Measurements from ENCODE around the gene IL1F10.

IL1F10 gene, protein sequence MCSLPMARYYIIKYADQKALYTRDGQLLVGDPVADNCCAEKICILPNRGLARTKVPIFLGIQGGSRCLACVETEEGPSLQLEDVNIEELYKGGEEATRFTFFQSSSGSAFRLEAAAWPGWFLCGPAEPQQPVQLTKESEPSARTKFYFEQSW

DNA sequence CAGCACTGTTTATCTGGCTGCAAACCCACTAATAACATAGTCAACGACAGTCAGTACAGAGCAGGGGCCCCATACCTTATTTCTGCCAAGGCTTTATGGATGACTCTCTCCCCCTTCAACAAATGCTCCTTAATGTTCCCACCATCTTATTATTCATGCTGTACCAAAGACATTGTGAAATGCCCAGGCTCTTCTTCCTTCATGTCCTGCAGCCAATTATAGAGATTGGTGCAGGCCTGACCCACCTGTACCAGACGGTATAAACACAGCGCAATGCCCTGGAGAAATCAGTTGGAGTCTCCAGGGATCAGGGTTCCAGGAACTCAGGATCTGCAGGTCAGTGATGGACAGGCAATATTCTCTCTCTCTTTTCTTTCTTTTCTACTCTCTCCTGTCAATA is at the start of gene IL1F10:
Gene IL1F10, plus strand, starts transcription at position 290 of the 400 bp plus-strand sequence. CDS start 4,769 bp downstream, outside the sequence.
- H3K4me3 Mint-ChIP-seq: no peak within 1 kb of the TSS
- peaks cover 4% of the 10 kb centered on the region for H3K9me3 Mint-ChIP-seq
- H3K27me3 Mint-ChIP-seq: no peaks in the 10 kb centered on the region
- peaks cover 2% of the 10 kb centered on the region for H3K36me3 Mint-ChIP-seq
- H3K4me1 Mint-ChIP-seq: no peaks in the 10 kb centered on the region
- H3K27ac Mint-ChIP-seq: no peak within 1 kb of the TSS

DNA sequence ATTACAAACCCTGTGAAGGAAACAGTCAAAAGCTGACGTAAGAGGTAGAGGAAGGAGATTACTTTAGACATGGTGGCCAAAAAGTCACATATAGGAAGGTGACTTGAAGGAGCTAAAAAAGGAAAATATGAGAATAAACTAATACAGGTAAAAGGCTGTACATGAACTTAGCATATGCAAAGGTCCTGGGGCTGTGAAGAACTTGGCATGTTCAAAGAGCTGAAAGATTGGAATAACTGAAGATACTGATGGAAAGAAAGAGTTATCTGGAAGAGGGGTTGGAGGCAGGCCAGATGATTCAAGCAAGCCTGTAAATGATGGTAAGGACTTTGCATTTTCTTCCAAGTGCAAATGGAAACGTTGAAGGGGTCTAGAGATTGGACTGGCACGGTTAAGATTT is 49.3 kb upstream of the IL1F10 start:
- H3K27me3 Mint-ChIP-seq: no peaks in the 10 kb centered on the region
- H3K36me3 Mint-ChIP-seq: no peaks in the 10 kb centered on the region
- H3K4me1 Mint-ChIP-seq: peaks cover 20% of the 10 kb centered on the region
- H3K4me3 Mint-ChIP-seq: no peak overlapping the region
- no peak overlapping the region for H3K27ac Mint-ChIP-seq
- H3K9me3 Mint-ChIP-seq: no peaks in the 10 kb centered on the region

DNA sequence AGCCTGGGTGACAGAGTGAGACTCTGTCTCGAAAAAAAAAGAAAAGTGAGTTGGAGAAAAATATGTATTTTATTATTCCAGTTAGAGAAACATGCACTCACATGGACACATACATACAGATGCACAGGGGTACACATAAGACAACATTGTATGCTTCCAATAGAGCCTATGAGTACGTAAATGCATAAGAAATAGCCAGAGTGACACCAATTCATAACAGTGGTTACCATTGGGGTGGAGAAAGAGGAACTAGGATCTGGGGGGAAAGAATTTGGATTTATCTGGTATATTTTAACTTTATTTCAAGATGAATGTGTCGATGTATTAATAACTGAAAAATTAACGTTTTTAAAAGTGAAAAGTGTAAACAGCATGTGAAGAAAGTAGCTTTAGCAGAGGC is 46.5 kb upstream of the IL1F10 start:
- Mint-ChIP-seq H3K4me3 (no peak overlapping the region), H3K4me1 (peaks cover 12% of the 10 kb centered on the region), H3K27me3 (no peaks in the 10 kb centered on the region), H3K27ac (no peak overlapping the region), H3K9me3 (no peaks in the 10 kb centered on the region), H3K36me3 (no peaks in the 10 kb centered on the region)

DNA sequence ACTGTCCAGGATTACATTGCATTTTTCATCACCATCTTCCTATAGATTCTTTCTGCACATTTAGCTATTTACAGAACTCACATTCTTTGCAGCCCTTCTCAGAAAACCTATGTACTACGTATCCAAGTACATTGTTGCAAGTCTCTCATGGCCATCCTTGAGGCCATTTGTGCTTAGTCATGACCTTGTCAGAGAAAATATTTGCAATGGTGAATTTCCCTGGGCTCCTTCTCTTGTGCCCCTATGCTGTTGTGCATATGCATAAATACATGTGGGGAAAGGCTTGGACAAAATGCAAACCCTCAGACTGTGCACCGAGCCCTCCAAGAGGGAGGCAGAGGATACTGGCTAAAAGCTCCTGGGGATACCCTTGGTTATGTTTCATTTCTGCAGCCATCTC is 43.0 kb upstream of the IL1F10 start:
- H3K9me3 Mint-ChIP-seq: no peaks in the 10 kb centered on the region
- no peak overlapping the region for H3K27ac Mint-ChIP-seq
- H3K36me3 Mint-ChIP-seq: no peaks in the 10 kb centered on the region
- H3K4me3 Mint-ChIP-seq: no peak overlapping the region
- no peaks in the 10 kb centered on the region for H3K27me3 Mint-ChIP-seq
- no peaks in the 10 kb centered on the region for H3K4me1 Mint-ChIP-seq

DNA sequence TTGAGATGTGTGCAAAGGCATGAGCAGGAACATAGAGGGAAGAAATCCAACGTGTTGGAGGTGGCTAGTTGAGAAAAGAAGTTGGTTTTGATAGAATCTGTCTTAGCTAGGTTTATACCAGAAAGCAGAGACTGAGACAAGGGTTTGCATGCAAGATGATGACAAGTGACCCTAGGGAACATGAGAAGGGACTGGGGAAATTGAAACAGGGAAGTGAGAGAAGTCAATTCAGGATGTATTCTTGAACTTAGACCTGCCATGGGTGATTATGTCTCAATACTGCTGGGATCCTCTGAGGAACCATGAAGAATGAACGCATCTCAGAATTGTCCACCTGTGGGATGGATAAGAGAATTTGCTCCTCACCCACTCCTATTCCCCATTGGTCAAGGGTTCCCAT is 42.0 kb upstream of the IL1F10 start:
- Mint-ChIP-seq H3K9me3 (no peaks in the 10 kb centered on the region), H3K27ac (no peak overlapping the region), H3K4me3 (no peak overlapping the region), H3K27me3 (no peaks in the 10 kb centered on the region), H3K36me3 (no peaks in the 10 kb centered on the region), H3K4me1 (no peaks in the 10 kb centered on the region)

DNA sequence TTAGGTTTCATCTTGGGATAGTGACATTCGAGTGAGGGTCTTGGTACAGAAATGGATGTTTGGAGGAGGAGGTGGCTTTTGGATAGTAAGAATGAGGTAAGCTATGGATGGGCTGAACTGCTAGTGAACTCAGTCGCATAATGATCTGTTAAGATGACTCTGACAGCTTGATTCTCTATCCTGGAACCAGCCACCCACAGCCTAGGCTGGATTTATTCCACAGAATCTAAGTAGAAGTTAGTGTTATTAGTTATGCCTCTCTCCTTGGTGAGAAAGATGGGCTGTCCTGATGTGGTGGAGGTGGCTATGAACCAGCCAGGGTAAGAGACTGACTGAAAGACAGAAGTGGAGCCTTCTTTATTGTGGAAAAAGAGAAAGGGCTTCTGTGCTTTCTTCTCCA is 40.1 kb upstream of the IL1F10 start:
- no peaks in the 10 kb centered on the region for H3K27me3 Mint-ChIP-seq

DNA sequence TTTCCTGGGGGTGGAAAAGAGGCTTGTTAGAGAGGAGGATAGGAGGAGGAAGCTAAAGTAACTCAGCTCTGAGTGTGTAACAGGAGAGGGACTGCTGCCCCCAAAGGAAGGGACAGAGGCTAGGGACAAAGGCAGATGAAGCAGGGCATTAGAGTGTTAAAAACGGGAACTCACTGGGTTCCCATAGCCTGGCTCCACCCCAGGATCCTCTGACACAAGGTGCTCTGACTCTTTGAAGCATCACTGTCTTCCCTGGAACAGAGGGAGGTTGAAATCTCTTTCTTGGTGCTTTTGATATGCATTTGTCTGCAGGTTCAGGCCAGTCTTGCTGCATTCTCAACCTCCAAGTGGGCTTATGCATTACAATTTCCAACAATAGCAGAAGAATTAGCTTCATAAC is 39.7 kb upstream of the IL1F10 start:
- H3K27me3 Mint-ChIP-seq: no peaks in the 10 kb centered on the region
- H3K4me3 Mint-ChIP-seq: no peak overlapping the region
- H3K4me1 Mint-ChIP-seq: no peaks in the 10 kb centered on the region
- H3K36me3 Mint-ChIP-seq: no peaks in the 10 kb centered on the region
- no peak overlapping the region for H3K27ac Mint-ChIP-seq
- H3K9me3 Mint-ChIP-seq: no peaks in the 10 kb centered on the region

More for the DNA sequence above, 40.1 kb upstream of the IL1F10 start:
- H3K4me1 Mint-ChIP-seq: no peaks in the 10 kb centered on the region
- H3K9me3 Mint-ChIP-seq: no peaks in the 10 kb centered on the region
- H3K36me3 Mint-ChIP-seq: no peaks in the 10 kb centered on the region
- H3K4me3 Mint-ChIP-seq: no peak overlapping the region
- H3K27ac Mint-ChIP-seq: no peak overlapping the region

DNA sequence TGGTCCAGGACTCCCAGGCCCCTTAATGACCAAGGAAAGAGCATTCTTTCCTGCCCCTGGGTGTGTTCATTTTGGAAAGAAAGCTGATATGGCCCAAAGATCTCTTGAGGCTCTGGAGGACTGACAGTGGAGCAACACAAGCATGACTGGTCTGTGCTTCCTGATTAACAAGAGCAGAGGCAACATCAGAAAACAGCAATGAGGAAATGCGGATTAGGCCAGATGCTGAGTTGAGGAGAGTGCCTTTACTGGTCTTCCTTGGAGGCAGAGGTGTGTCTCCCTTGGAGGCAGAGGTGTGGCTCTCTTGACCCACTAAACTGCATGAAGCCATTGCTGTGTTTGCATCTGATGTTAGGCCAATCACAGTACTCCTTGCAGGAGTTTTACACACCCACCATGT is 35.0 kb upstream of the IL1F10 start:
- Mint-ChIP-seq H3K27me3 (no peaks in the 10 kb centered on the region), H3K27ac (no peak overlapping the region), H3K36me3 (no peaks in the 10 kb centered on the region), H3K9me3 (no peaks in the 10 kb centered on the region), H3K4me3 (no peak overlapping the region), H3K4me1 (peaks cover 3% of the 10 kb centered on the region)

DNA sequence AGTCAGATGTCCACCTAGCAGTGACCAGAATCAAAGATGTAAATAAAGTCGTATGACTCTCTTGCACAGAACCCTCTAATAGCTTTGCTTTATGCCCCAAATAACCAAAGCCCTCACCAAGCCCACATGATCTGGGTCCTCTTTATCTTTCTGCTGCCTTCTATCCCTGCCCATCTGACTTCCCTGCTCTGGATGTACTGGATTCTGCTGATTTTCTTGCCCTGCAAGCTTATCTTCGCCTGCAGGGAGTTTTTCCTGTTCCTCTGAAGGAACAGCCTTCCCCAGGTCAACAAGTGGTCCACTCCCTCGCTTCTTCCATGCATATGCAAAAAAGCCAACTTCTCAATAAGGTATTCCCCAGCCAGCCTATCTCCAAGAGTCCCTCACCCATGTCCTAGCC is 33.8 kb upstream of the IL1F10 start:
- Mint-ChIP-seq H3K9me3 (no peaks in the 10 kb centered on the region), H3K36me3 (no peaks in the 10 kb centered on the region), H3K4me3 (no peak overlapping the region)

DNA sequence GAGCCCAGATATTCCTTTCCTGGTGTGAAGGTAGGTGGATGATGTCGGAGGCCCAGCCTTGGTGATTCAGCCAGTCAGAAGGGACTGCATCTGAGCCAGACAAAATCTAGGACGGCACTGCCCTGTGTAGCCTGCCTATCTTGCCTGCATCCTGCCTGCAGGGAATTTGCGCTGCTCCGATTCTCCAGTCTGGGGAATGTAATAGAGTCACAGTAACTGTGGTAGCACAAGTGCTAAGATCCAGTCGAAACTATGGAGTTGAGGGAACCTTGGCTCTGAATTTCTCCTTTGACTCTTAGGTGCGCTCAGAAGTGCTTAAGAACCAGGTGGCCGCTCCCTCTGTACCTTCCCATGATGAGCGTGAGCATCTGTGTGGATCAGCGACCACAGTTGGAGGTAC is 31.0 kb upstream of the IL1F10 start:
- no peak overlapping the region for H3K27ac Mint-ChIP-seq
- H3K4me1 Mint-ChIP-seq: peaks cover 3% of the 10 kb centered on the region
- no peaks in the 10 kb centered on the region for H3K36me3 Mint-ChIP-seq
- H3K9me3 Mint-ChIP-seq: no peaks in the 10 kb centered on the region
- no peaks in the 10 kb centered on the region for H3K27me3 Mint-ChIP-seq
- no peak overlapping the region for H3K4me3 Mint-ChIP-seq

More for the DNA sequence above, 33.8 kb upstream of the IL1F10 start:
- Mint-ChIP-seq H3K27me3 (no peaks in the 10 kb centered on the region), H3K27ac (no peak overlapping the region), H3K4me1 (peaks cover 3% of the 10 kb centered on the region)

DNA sequence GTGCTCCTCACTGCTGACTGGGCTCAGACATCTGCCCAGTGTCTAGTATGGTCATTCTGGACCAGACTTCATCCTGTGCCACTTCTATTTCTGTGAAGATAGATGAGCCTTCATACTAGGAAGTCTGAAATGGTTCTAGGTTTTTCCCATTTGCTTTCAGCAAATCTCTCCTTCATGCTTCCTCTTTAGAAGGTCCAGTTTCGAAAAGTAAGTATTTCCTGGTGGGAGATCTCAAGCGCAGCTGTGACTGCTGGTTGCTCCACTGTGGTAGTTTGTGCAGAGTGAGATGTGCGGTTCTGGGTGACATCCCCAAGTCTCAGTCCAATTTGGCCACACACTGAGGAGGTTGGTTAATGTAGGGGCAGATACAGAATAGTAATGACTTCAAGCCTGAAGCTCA is 29.5 kb upstream of the IL1F10 start:
- no peaks in the 10 kb centered on the region for H3K36me3 Mint-ChIP-seq
- no peak overlapping the region for H3K4me3 Mint-ChIP-seq
- H3K27me3 Mint-ChIP-seq: no peaks in the 10 kb centered on the region
- H3K4me1 Mint-ChIP-seq: peaks cover 3% of the 10 kb centered on the region
- H3K27ac Mint-ChIP-seq: no peak overlapping the region
- no peaks in the 10 kb centered on the region for H3K9me3 Mint-ChIP-seq

DNA sequence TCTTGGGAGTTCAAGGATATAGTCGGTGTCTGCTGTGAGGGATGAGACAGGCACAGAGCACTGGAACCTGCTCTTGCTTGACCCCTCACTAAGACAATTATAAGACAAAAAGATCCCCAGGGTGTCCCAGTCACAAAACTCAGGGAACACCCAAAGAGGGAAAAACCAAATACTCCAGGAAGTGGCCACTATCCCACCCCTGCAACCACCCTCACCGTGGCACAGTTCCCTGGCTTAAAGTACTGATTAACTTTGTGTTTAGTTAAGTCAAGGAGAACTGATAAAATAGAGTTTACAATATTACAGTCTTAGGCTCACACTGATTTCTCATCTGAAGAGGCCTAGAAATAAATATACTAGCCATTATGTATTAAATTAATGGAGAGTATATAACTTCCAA is 28.6 kb upstream of the IL1F10 start:
- H3K27me3 Mint-ChIP-seq: no peaks in the 10 kb centered on the region
- H3K36me3 Mint-ChIP-seq: no peaks in the 10 kb centered on the region

DNA sequence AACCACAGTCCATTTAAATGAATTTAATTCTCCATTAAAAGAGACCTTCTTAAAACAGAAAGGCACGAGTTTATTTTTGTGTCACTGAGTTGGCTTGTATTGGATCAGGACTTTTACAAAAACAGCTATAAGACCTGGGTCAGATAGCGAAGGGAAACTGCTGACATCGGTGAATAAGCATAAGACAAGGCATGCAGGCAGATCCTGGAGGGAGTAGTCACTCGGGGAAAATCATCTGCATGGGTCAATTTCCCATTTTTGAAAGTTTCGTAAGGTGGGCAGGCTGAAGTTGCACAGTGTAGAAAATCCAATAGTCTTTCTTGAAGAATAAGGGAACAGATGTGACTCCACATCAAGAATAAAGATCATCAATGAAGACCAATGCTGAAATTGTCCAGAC is 28.1 kb upstream of the IL1F10 start:
- no peaks in the 10 kb centered on the region for H3K9me3 Mint-ChIP-seq
- no peaks in the 10 kb centered on the region for H3K27me3 Mint-ChIP-seq
- H3K4me1 Mint-ChIP-seq: peaks cover 3% of the 10 kb centered on the region
- no peak overlapping the region for H3K27ac Mint-ChIP-seq
- no peak overlapping the region for H3K4me3 Mint-ChIP-seq
- H3K36me3 Mint-ChIP-seq: no peaks in the 10 kb centered on the region

More for the DNA sequence above, 28.6 kb upstream of the IL1F10 start:
- H3K27ac Mint-ChIP-seq: no peak overlapping the region
- H3K4me1 Mint-ChIP-seq: peaks cover 3% of the 10 kb centered on the region
- H3K9me3 Mint-ChIP-seq: no peaks in the 10 kb centered on the region
- no peak overlapping the region for H3K4me3 Mint-ChIP-seq

DNA sequence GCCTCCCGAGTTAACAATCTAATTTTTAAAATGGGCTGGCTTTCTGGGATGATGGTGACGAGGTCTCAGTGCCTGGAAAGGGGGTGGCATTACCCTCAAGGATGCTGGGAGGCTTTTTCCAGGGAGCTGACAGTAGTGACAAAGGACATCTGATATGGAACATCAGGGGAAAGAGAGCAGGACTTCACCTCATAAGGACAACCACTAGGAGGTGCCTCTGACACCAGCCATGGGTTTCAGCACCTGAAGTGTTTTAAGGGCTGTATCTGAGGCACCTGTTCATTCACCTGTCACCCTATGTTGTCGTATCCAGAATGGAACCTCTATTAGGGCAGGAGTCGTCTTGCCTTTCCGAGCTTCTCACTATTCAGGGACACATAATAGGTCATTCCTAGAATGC is 25.9 kb upstream of the IL1F10 start:
- no peak overlapping the region for H3K4me3 Mint-ChIP-seq
- H3K9me3 Mint-ChIP-seq: no peaks in the 10 kb centered on the region
- H3K4me1 Mint-ChIP-seq: no peaks in the 10 kb centered on the region
- no peak overlapping the region for H3K27ac Mint-ChIP-seq
- H3K27me3 Mint-ChIP-seq: no peaks in the 10 kb centered on the region
- no peaks in the 10 kb centered on the region for H3K36me3 Mint-ChIP-seq

DNA sequence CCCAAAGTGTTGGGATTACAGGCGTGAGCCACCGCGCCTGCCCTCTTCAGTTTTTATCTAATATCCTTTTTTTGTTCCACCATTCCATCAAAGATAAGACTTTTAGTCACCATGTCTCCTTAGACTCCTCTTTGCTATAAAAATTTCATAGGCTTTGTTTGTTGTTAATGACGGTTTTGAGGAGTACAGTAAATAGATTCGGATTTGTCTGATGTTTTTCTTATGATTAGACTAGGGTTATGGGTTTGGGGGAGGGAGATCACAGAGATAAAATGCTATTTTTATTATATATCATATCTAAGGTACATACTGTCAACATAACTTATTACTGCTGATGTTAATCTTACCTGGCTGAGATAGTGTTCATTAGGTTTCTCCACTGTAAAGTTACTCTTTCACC is 21.3 kb upstream of the IL1F10 start:
- Mint-ChIP-seq H3K4me1 (no peaks in the 10 kb centered on the region), H3K9me3 (no peaks in the 10 kb centered on the region), H3K4me3 (no peak overlapping the region), H3K27me3 (no peaks in the 10 kb centered on the region), H3K27ac (no peak overlapping the region), H3K36me3 (peaks cover 2% of the 10 kb centered on the region)

DNA sequence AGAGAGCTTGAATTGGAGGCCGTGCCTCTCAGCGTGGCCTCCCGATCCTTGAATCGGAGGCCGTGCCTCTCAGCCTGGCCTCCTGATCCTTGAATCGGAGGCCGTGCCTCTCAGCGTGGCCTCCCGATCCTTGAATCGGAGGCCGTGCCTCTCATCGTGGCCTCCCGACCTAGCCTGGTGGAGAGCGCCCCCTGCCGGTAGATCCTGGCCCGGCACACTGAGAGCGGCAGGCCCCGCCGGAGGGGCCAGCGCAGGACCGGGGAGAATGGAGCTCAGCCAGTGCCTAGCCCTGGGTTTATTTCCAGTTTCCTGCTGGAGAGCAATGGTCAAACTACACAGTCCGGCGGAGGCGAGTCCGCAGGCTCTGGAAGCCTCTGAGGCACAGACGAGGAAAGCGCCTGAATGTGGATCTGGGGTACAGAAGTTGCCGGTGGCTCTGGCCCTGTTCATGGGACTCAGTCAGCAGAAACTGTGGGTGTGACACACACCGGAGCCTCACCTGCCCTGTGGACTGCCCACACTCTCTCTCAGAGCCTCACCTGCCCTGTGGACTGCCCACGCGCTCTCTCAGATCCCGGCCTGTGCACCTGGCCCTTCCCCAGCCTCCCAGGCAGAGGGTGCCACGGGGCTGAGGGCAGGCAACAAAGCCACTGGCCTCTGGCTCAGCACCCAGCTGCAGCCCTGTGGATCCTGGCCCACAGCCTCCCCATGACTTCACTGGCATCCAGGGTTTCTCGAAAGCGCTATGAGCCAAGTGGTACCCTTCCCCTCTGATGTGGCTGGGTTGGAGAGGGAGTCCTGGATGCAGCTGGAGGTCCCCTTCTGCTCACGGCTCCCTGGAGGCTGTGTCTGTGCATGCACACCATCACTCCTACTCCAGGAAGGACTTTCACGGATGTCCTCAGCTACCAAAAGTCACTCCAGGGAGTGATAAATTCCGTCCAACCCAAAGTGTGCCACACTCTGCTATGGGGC is 16.6 kb upstream of the IL1F10 start:
- Mint-ChIP-seq H3K36me3 (peaks cover 15% of the 10 kb centered on the region), H3K27ac (no peak overlapping the region), H3K9me3 (peaks cover 13% of the 10 kb centered on the region), H3K4me1 (peaks cover 13% of the 10 kb centered on the region), H3K4me3 (no peak overlapping the region), H3K27me3 (no peaks in the 10 kb centered on the region)

Data from activated naive CD4-positive, alpha-beta T cell treated with anti-CD3 and anti-CD28 coated beads, Interleukin-2, amount 50 U/mL, for 24 hours (primary cell).